Astrocyte (in vitro differentiated cells and primary cell): ENCODE measurements around the gene CXCR5.

Experiments
- EZH2 ChIP-seq: IDR thresholded peaks from 2 replicates; pipeline ENCODE4 v1.6.1; 2012; ENCODE audit warnings: mild to moderate bottlenecking, low read length, inconsistent platforms; ENCODE audit not compliant: insufficient read depth
- TF ChIP-seq, protein P1 (sequence below): IDR thresholded peaks from 2 replicates; pipeline ENCODE4 v1.5.1; 2011; ENCODE audit warnings: low read depth, mild to moderate bottlenecking, inconsistent platforms, low read length, moderate library complexity; ENCODE audit not compliant: insufficient read depth

DNA sequence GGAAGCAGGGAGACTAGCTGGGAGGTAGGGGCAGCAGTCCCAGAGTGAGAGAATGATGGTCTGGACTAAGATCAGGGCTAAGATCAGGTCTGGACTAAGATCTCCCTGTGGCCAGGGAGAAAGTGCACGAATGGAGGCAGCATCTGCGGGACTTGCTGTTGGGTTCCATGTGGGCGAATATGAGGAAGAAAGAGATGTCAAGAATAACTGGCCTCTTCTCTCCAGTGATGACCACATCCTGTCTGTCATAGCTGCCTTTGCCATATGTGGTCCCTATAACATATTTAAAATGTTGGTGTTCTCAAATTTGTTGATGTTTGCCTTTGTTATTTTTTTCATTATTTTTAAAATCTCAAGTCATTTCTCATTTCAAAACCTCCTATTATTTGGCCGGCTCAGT is 27.4 kb upstream of the CXCR5 start:
- TF ChIP-seq EZH2: no peak
- TF ChIP-seq, protein P1, sequence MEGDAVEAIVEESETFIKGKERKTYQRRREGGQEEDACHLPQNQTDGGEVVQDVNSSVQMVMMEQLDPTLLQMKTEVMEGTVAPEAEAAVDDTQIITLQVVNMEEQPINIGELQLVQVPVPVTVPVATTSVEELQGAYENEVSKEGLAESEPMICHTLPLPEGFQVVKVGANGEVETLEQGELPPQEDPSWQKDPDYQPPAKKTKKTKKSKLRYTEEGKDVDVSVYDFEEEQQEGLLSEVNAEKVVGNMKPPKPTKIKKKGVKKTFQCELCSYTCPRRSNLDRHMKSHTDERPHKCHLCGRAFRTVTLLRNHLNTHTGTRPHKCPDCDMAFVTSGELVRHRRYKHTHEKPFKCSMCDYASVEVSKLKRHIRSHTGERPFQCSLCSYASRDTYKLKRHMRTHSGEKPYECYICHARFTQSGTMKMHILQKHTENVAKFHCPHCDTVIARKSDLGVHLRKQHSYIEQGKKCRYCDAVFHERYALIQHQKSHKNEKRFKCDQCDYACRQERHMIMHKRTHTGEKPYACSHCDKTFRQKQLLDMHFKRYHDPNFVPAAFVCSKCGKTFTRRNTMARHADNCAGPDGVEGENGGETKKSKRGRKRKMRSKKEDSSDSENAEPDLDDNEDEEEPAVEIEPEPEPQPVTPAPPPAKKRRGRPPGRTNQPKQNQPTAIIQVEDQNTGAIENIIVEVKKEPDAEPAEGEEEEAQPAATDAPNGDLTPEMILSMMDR: no peak
